Mesangial cell (primary cell): ENCODE results near the gene SETD7. TPM values are rescaled to one million over a fixed set of nuclear protein-coding genes. Genes with fewer than 3 reads are reported as not detected.

ENCODE experiments used
- total RNA-seq: library from RNA; depleted of rRNA; stranded (reverse); fragments of >200 nt; gene quantifications from 2 replicates; pipeline ENCODE4 v1.2.3, GENCODE V29; 2015

The SETD7 gene
- 19.6 and 22.1 TPM in 2 replicates for total RNA-seq

DNA sequence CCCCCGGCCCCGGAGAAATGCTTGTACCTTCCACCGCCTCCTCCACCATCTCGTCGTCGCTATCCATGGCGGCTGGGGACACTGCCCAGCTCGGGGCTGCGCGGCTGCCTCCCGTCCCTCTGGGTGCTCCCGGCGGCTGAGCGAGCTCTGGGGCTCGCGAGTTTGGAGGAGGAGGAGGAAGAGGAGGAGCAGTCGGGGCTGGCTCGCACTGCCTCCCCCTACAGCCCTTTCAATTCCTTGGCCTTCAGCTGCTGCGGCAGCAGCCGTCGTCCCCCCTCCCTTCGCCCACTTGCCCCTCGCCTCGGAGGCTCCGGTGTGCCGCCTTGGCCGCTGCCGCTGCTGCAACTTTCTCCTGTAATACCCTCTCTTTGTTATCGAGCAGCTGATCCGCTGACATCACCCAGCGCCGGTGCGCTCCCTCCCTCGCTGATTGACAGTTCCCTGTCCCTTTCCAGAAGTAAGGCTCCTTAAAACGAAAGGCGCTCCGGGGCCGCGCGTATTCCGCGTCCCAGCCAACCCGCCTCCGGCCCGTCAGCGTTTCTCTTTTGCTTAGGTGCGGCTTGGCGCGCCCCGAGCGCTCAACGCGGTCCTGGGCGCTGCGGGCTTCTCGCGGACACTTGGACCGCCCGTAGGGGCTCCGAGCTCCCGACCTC is at the start of gene SETD7:
SETD7 (minus strand) TSS at position 149 of the 653 bp plus-strand sequence; CDS start at position 67, 82 bp downstream.

DNA sequence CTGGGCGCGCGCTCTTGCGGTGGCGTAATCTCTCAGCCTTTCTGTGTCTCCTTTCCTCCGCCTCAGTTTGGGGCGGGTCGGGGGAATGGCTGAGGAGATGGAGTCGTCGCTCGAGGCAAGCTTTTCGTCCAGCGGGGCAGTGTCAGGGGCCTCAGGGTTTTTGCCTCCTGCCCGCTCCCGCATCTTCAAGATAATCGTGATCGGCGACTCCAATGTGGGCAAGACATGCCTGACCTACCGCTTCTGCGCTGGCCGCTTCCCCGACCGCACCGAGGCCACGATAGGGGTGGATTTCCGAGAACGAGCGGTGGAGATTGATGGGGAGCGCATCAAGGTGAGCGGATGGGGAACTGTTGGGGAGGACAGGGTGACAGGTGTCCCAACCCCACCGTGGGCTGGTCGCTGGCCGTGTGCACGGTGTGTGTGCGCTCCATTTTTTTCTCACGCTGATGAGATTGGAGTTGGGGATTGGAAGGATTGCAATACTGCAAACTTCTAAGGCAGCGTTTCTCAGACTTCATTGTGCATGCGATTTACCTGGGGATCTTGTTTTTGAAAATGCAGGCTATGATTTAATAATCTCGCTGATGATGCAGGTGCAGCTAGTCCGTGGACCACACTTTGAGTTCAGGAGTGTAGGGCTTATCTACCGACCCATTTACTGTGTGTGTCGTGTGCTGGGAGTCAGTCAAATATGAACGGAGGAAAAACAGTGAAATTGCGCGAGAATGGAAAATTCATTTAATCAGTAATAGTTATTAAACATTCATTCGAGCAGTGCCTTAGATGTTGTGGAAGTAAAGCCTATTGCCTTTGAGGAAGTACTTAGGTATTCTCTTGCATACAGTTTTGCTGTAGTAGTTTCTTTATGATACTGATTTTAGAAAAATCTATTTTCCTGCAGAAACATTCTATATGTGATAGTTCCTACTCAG is 101.6 kb downstream of the SETD7 start, which contains the start of gene RAB33B:
RAB33B (plus strand) TSS at position 11 of the 935 bp plus-strand sequence; CDS start at position 86, 75 bp downstream.

Other genes starting within 250 kb of the SETD7 start
- gene RAB33B, start 102.1 kb downstream of the SETD7 start, total RNA-seq: 4.2 and 8.9 TPM in 2 replicates
- gene MGST2, start 109.6 kb upstream of the SETD7 start, total RNA-seq: 28.8 and 42.5 TPM in 2 replicates